Fibroblast of pulmonary artery (primary cell): ENCODE data around the gene ADGRF5.

Experiments
- DNase-seq: peaks from one replicate; pipeline ENCODE4 v3.0.0-alpha.2; 2010; ENCODE audit warnings: low read depth
- H3K4me3 ChIP-seq: replicated peaks from 2 replicates; pipeline ENCODE4 v1.5.1; 2011; ENCODE audit warnings: low read depth, mild to moderate bottlenecking, control low read depth, low read length, moderate library complexity
- TF ChIP-seq, protein P1 (sequence below): IDR thresholded peaks from 2 replicates; pipeline ENCODE4 v1.5.1; 2011; ENCODE audit warnings: mild to moderate bottlenecking, control low read depth, low read length, inconsistent platforms; ENCODE audit errors: missing control alignments

The ADGRF5 gene

DNA sequence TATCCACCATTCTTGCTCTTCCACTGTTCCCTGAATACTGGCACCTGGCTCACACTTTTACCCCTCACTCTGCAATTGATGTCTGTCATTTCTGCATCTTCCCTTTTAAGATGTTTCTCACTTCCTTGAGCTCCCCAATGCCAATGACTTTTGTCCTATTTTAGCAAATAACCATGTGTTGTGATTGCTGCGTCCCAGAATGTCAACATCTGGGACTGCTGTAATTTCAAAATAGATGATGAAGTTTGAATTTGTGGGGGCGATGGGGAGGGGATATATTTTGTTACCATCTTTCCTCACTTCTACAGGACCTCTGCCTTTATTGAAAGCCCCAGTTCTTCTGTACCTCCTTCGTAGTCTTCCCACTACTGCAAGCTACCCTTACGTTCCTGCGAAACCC is 40.0 kb upstream of the ADGRF5 start:
- no peak overlapping the region for H3K4me3 ChIP-seq
- DNase-seq, result no peak
- TF ChIP-seq, protein P1, sequence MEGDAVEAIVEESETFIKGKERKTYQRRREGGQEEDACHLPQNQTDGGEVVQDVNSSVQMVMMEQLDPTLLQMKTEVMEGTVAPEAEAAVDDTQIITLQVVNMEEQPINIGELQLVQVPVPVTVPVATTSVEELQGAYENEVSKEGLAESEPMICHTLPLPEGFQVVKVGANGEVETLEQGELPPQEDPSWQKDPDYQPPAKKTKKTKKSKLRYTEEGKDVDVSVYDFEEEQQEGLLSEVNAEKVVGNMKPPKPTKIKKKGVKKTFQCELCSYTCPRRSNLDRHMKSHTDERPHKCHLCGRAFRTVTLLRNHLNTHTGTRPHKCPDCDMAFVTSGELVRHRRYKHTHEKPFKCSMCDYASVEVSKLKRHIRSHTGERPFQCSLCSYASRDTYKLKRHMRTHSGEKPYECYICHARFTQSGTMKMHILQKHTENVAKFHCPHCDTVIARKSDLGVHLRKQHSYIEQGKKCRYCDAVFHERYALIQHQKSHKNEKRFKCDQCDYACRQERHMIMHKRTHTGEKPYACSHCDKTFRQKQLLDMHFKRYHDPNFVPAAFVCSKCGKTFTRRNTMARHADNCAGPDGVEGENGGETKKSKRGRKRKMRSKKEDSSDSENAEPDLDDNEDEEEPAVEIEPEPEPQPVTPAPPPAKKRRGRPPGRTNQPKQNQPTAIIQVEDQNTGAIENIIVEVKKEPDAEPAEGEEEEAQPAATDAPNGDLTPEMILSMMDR, result no peak

DNA sequence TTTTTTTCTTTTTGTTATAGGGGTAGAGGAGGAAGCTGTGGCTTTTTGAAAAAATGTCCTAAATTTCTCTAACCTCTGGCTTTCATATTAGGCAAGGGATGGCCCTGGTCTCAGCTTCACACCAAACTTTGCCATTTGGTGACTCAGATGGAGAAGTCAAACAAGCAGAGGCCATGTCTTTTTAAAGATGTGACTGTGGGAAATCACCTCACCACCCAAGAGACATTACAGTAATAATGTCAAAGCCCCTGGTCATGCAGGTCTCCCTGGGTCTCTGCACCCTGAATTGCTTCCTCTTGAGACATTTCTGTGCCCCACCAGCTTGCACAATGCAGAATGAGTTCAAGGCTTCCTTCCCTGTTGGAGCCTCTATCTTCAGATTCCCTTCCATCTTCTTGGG is 39.5 kb upstream of the ADGRF5 start:
- no peak overlapping the region for H3K4me3 ChIP-seq
- DNase-seq, result no peak
- TF ChIP-seq, protein P1, result no peak

DNA sequence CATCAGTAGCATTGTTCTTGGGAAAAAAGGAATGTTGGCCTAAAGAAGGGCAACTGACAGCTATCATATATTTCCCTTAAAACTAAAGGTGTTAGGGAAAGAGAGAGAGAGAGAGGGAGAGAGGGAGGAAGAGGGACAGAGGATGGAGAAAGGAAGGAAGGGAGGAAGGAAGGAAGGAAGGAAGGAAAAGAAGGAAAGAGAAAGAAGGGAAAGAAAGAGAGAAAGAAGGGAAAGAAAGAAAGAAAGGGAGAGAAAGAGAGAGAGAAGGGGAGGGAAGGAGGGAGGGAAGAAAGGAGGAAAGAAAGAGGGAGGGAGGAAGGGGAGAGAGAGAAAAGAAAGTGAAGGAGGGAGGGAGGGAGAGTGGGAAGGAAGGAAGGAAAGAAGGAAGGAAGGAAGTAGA is 37.7 kb upstream of the ADGRF5 start:
- no peak overlapping the region for H3K4me3 ChIP-seq
- TF ChIP-seq, protein P1, result no peak
- no peak for DNase-seq

DNA sequence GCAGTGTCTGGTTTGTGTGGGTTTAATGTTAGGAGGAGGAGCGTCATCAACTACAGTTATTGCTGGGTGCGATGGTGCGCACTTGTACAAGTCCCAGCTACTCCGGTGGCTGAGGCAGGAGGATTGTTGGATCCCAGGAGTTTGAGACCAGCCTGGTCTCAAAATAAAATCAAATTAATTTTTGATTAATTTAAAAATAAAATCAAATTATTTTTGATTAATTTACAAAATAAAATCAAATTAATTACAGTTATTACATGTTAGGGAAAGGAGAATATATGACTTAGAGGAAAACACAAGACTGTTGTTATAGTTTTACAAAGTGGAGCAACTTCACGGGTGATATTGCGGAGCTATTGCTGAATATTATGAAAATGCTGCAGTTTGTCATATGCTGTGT is 34.7 kb upstream of the ADGRF5 start:
- no peak overlapping the region for H3K4me3 ChIP-seq
- TF ChIP-seq, protein P1, result no peak
- no peak for DNase-seq

DNA sequence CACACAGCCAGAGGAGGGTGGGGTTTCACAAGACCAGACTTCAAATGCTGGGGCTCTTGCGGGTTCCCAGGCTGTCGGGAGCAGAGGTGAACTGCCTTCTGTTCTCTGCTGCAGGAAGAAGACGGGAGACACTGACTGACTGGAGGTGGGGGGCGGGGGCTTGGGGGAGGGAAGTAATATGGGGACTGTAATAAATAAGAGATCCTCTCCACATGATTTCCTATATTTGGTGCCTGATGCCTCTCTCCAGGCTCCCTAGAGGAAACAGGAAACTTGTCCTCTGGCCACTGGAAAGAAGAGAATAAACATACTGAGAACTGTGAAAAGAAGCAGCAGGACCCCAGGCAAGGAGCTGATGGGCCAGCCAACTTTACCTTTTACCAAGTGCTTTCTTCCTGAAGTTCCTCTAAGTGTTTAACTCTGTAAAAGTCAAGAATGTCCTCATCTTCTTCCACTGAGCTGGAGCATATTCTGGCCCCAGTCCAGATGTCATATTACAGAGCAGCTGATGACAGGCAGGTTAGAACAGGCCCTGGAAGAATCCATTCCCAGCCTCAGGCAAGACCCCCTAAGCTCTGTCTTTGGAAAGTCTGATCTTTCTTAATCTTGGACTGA is 33.2 kb upstream of the ADGRF5 start:
- TF ChIP-seq, protein P1, result no peak
- peak; percentile 36 for DNase-seq
- no peak overlapping the region for H3K4me3 ChIP-seq

DNA sequence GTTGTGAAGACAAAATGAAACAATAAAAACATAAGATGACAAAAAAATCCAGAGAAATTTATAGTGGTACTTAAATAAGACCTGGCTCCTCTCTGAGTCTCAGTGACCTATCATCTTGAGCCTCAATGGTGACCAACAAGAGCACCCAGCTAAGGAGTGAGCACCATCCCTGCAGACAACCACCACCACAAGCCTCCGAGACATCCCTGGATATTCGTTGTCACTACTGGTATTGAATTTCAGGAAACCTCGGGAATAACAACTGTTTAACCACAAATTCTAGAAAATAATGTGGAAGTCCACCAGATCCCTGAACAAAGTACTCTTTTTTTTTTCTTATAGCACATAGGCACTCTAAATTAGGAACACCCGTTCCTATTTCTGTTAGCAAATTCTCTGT is 32.2 kb upstream of the ADGRF5 start:
- TF ChIP-seq, protein P1, result no peak
- no peak overlapping the region for H3K4me3 ChIP-seq
- DNase-seq, result no peak

DNA sequence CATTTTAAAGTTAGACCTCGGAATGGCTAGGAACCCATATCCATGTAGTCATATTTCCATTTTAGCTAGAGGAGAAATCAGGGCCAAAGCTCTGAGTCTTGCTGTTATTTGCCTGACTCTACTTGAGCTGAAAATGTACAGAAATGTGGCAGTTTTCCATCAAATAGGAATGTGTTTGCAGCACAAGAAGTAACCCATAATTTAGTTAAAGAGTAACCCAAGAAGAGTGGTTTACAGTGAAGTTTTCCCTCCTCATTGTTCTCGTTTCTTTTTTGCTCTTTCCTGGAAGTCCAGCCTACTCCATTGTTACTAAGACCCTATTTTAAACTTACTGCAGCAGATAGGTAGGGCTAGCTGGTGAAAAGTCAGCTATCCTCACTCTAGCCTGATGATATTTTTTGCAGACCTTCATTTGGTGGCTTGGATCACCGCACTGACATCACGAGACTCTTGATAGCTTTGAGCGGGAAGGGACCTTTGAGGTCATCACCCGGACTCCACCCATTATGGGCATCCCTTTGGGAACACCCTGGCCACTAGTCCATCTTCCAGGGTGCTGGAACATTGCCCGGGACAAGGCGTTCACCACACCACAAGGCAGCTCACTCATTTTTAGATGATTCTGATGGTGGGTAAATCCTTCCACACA is 28.0 kb upstream of the ADGRF5 start:
- no peak overlapping the region for H3K4me3 ChIP-seq
- TF ChIP-seq, protein P1, result no peak
- peak; percentile 57 for DNase-seq
